Cerebellar cortex (tissue), 1 donor: Measurements from ENCODE around the gene POU6F2.
A peak's percentile ranks its signal among the peaks of the same experiment; 100 is the strongest.

Experiments used
- DNase-seq: peaks from one replicate; pipeline ENCODE4 v3.0.0-alpha.2; 2015; ENCODE audit warnings: low spot score

The POU6F2 gene

DNA sequence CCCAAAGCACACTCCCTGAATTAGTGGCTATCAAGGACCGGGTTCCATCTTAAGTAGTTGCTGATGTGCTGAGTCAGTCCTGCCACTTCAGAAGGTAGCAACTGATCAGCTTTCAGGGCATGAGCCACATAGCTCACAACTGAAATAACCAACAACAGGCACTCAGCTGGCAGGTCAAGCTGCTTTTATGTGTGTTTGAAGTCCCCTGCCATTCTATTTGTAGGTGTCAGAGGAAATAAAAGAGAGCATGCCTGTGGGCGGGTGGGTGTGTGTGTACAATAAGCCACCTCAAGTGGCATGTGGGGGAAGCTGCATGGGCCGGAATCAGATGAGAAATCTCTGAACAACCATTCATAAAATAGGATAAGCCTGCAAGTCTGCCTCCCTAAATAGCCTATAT, 474.2 kb downstream of the POU6F2 start:
- no peak for DNase-seq

- DNase-seq, result peak; percentile 48
These were observed 476.1 kb downstream of the POU6F2 start for GRCh38 chr7:39453743-39454355.

GRCh38 chr7:39458061-39458745, 480.5 kb downstream of the POU6F2 start:
- no peak for DNase-seq

GRCh38 chr7:39459636-39460035, 481.9 kb downstream of the POU6F2 start:
- no peak for DNase-seq

- no peak for DNase-seq
These were observed 482.8 kb downstream of the POU6F2 start for GRCh38 chr7:39460486-39460885.

DNA sequence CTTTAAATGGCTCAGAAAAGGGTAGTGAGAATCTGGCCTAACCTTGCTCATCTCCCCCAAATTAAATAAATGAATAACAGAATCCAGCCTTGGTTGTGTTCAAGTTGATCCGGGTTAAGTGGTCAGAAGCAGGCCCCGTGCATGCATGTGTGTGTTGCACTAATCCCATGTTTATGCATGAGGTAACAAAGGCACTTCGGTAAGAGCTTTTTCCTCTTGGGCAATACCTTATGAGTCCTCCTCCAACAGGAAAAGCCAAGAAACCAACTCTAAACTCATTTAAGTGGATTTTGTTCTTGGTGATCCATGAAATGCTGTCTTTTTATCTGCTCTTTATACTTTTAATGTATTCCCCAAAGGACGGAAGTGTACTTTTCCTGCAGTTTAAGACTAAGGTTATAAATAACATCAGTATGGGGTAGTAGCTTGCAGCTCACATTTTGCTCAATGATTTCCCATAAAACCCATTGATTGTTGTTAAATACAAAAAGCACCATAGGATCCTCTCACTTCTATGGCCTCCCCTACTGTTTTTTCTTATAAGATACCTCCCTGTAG, 483.6 kb downstream of the POU6F2 start:
- DNase-seq, result no peak

- no peak for DNase-seq
These were observed 485.5 kb downstream of the POU6F2 start for GRCh38 chr7:39463252-39463651.

DNA sequence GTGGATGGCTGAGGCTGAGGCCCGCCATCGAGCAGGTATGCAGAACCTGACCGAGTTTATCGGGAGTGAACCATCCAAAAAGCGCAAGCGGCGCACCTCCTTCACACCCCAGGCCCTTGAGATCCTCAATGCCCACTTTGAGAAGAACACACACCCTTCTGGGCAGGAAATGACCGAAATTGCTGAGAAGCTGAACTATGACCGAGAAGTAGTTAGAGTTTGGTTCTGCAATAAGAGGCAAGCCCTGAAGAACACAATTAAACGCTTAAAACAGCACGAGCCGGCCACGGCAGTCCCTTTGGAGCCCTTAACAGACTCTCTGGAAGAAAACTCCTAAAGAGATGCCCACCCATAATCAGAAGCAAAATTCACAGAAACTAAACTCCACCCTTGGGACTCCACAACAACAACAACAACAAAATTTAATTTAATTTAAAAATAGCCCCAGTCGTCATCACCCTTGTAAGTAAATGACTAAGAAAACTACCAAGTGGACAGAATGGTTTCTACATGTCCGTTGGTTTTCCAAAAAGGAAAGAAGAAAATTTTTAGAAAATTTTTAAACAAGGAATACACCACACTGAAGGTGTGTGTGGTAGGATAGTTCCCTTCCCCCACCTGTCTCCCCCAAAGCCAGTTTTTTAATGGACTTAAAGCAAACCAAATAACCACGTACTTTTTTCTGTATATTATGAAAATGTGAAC, 486.8 kb downstream of the POU6F2 start:
- DNase-seq, result no peak

DNA sequence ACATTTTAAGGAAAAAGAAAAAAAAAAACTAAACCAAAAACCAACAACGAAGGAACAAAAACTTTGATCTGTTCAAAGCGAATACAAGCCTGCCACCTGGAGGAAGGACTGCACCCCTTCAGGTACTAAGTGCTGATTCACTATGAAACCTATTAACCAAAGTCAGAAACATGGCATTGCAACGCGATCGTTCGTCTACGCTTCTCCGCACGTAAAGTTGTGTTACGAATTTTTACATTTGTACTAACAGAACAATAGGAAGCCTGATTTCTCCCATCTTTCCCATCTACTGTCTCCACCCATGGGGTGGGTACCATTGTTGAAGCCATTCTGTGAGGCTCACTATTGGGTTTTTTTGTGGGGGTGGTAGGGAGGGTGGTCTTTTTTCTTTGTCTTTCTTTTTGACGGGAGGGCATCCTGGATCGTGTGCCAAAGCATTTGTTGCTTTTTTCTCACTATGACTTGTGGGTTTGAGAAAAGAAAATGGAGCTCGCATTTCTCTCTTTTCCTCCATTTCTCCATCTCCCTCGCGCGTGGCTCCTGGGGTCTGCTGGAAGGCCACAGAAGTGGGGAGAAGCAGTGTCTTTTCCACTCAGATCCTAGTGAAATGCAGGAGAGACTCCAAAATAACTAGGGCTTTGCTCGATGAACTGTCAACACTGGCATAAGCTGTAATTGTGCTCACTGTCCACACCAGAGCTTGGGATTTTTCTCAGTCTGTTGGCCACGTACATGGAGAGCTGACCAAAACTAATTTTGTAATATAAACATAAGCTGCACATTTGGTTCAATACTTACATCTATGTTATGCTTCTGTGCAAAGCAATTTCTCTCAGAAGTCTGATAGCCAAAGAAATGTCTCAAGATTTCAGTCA, 487.6 kb downstream of the POU6F2 start:
- peak; percentile 52 for DNase-seq

- DNase-seq, result no peak
These were observed 490.6 kb downstream of the POU6F2 start for GRCh38 chr7:39468261-39468660.

DNA sequence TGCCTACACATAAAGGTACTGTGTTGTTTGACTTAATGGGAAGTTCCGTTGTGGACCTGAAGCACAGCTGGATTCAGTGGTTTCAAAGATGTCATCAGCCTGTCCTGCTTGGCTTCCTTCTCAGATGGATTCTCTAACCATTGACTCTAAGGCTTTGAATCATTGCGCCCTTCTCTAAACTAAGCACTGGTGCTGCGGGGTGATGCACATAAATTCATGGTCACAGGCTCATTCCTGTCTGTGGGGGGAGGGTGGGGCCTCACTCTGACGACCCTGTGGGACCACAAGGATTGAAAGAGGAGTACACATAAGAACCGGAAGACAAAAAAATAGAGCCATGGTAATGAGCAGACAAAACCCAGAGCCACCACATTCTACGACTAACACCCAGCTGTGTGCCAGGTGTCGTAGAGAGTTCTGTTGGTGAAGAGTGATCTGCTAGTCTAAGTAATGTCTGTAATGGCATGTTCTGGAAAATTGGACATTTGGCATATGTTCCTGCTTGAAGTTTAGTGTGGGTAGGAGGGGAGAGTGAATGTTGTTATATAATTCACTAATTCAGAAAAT, 491.2 kb downstream of the POU6F2 start:
- DNase-seq, result no peak

DNA sequence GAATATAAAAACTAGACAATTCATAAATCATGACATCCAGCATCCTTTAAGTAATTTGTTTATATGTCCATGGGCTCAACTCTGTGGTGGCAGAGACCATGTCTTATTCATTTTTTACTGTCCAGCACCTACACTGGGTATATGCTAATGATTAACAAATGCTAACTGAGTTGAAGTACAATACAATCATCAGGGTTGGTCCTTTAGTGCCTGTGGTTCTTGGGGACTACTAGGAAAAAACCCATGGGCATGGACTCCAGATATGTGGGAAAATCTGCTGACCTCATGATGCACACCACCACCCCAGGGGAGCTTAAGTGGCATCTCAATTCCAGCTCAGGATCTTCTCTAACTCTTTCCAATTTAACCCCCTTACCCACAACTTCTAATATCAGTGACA, 503.2 kb downstream of the POU6F2 start:
- DNase-seq, result no peak

DNA sequence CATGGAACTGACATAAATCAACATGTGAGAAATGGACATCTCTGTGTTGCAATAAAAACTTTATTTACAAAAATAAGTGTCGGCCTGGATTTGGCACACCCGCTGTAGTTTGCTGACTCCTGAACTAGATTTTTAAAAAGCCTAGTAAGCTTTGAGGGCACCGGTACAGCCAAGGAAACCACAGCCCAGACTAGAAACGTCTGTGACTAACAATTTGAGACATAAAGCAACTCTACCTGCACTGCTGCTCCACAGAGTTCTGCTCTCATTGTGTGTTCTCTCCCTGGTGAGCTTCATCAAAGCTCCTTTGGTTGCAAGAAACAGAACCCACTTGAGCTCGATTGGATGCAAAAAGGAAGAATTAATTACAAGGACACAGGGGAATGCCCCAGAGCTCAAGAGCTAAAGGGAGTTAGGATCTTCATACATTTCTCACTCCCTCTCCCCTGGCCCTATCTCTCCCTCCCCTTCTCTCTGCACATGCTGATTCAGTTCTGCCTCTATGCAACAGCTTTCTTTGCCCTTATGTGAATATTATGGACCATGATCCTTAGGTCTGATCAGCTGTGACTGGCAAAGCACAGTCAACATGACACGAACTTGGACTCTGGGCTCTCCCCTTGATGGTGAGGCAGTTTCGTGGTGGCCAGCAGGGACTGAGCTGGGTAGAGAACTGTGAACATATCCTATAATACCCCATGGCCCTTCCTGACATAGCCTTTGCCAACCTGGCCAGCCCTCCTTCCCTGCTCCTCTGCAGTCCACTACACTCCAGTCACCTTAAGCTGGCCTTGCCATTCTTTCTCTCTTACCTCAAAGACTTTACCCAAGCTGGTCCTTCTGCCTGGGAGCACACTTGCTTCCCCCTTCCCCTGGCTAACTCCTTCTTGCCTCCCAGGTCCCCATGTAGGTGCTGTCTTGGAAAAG, 511.0 kb downstream of the POU6F2 start:
- DNase-seq, result no peak

- no peak for DNase-seq
These were observed 512.6 kb downstream of the POU6F2 start for GRCh38 chr7:39490296-39490695.

- DNase-seq, result no peak
These were observed 516.2 kb downstream of the POU6F2 start for GRCh38 chr7:39493934-39494333.

DNA sequence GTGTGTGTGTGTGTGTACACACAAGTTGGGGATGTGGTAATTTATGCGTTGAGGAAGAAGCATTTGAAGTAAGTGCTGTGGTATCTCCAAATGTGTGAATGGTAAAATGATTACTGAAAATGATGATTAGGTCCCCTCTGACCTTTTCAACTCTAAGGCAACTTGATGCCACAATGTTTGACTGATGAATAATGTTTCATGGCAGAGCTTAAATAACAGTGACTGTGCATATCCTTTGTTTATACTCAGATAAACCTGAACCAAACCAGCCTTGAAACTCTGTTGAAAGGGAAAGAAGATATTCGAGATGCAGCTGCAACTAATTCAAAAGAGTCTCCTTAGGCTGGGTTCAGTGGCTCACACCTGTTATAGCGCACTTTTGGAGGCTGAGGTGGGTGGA, 523.6 kb downstream of the POU6F2 start:
- no peak for DNase-seq

- DNase-seq, result no peak
These were observed 527.3 kb downstream of the POU6F2 start for GRCh38 chr7:39504963-39505362.

DNA sequence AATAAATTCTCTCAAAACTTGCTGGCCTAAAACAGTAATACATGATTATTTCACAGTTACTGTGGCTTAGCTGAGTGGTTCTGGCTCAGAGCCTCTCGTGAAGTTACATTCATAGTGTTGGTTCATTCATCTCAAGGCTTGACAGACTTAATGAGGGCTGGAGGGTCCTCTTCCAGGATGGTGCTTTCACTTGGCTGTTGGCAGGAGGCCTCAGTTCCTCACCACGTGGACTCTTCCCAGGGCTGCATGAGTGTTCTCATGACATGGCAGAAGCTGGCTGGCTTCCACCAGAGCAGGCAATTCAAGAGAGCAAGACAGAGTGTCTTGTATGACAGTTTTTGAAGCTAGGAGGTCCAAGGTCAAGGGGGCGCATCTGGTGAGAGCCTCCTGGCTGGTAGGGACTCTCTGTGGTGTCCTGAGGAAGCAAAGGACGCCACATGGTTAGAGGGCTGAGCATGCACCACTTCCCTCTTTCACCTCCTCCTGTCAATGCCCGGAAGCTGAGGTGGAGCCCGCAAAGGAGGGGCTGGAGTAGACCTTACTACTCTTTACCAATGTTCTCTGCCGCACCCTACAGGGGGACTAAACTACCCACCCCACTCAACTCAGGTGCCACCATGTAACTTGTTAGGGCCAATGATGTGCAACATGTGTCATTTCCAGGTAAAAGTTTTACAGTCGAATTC, 530.3 kb downstream of the POU6F2 start:
- no peak for DNase-seq

DNA sequence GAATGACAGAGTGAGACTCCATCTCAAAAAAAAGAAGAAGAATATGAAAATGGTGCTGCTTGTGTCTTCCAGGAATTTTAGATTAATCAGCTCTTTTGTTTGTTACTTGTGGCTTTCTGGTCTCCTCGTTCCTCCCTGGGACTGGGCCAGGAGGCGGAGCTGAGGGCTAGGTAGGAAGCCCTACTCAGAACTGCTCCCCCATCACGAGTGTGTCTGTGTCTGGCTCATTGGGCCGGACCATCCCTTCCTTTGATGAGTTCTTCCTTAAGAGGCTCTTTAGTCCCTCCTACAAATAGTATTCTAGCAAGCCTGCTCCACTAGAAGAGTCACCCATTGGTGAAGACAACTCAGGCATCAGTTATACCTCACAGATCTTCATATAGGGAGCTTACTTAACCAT, 531.7 kb downstream of the POU6F2 start:
- DNase-seq, result no peak

DNA sequence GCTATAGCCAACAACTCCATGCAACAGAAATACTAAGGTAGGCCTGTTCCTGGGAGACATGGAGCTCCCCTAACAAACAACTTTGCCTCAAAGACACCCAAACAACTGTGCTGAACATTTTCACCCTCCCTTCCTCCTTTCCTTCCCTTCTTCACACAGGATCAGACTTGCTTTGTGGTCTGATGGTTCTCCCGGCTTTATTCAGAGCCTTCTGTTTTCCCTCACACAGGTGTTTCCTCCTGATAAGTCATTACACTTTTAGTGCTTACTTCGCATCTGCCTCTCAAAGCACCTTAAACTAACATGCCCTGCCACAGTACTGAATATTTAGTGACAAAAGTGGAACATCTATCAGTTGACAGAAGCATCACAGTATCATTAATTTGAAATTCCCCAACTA, 532.2 kb downstream of the POU6F2 start:
- no peak for DNase-seq
